Neuron (in vitro differentiated cells): ENCODE data around the gene CORO2B.

Experiments used
- H2AFZ ChIP-seq: one replicate; pipeline ENCODE4 v1.6.1; 2013; ENCODE audit warnings: low read depth, mild to moderate bottlenecking, inconsistent platforms, low read length, moderate library complexity
- H3K27me3 ChIP-seq: one replicate; pipeline ENCODE4 v1.6.1; 2013; ENCODE audit warnings: low read length; ENCODE audit not compliant: insufficient read depth
- H3K36me3 ChIP-seq: one replicate; pipeline ENCODE4 v1.6.1; 2013; ENCODE audit warnings: low read length; ENCODE audit not compliant: insufficient read depth
- H3K4me1 ChIP-seq: one replicate; pipeline ENCODE4 v1.6.1; 2013; ENCODE audit warnings: low read length; ENCODE audit not compliant: insufficient read depth
- H3K4me3 ChIP-seq: 2 replicates; pipeline ENCODE4 v1.5.1; 2013; ENCODE audit warnings: mild to moderate bottlenecking, low read length, moderate library complexity
- H3K9me3 ChIP-seq: one replicate; pipeline ENCODE4 v1.6.1; 2013; ENCODE audit warnings: low read length

CORO2B gene

GRCh38 chr15:68558318-68559305 lies 20.2 kb upstream of the CORO2B start:
- H2AFZ ChIP-seq, result peak overlapping the region; percentile 57
- no peaks in the 10 kb centered on the region for H3K36me3 ChIP-seq
- peaks cover 9% of the 10 kb centered on the region for H3K27me3 ChIP-seq
- H3K9me3 ChIP-seq, result no peaks in the 10 kb centered on the region
- H3K4me1 ChIP-seq, result peaks cover 6% of the 10 kb centered on the region
- H3K4me3 ChIP-seq, result no peak overlapping the region

GRCh38 chr15:68559345-68560310 lies 19.2 kb upstream of the CORO2B start:
- no peaks in the 10 kb centered on the region for H3K36me3 ChIP-seq
- peak overlapping the region; percentile 47 for H3K4me3 ChIP-seq
- H2AFZ ChIP-seq, result peak overlapping the region; percentile 57
- H3K9me3 ChIP-seq, result no peaks in the 10 kb centered on the region
- H3K4me1 ChIP-seq, result peaks cover 6% of the 10 kb centered on the region
- H3K27me3 ChIP-seq, result peaks cover 9% of the 10 kb centered on the region

GRCh38 chr15:68560501-68561113 lies 18.2 kb upstream of the CORO2B start:
- Histone ChIP-seq H3K36me3 (no peaks in the 10 kb centered on the region), H3K27me3 (peaks cover 9% of the 10 kb centered on the region), H3K9me3 (no peaks in the 10 kb centered on the region), H3K4me1 (peaks cover 6% of the 10 kb centered on the region), H3K4me3 (no peak overlapping the region), H2AFZ (no peak overlapping the region)

- no peak overlapping the region for H3K4me3 ChIP-seq
- peaks cover 8% of the 10 kb centered on the region for H3K27me3 ChIP-seq
- no peaks in the 10 kb centered on the region for H3K36me3 ChIP-seq
- no peaks in the 10 kb centered on the region for H3K9me3 ChIP-seq
- no peak overlapping the region for H2AFZ ChIP-seq
- peaks cover 6% of the 10 kb centered on the region for H3K4me1 ChIP-seq
Measured at GRCh38 chr15:68561171-68561900, 17.5 kb upstream of the CORO2B start.

GRCh38 chr15:68561901-68562300 lies 16.9 kb upstream of the CORO2B start:
- H3K36me3 ChIP-seq, result no peaks in the 10 kb centered on the region
- no peak overlapping the region for H2AFZ ChIP-seq
- H3K4me3 ChIP-seq, result no peak overlapping the region
- no peaks in the 10 kb centered on the region for H3K9me3 ChIP-seq
- H3K27me3 ChIP-seq, result peaks cover 3% of the 10 kb centered on the region
- peaks cover 6% of the 10 kb centered on the region for H3K4me1 ChIP-seq

GRCh38 chr15:68564173-68564572 lies 14.6 kb upstream of the CORO2B start:
- H3K36me3 ChIP-seq, result no peaks in the 10 kb centered on the region
- H2AFZ ChIP-seq, result no peak overlapping the region
- no peak overlapping the region for H3K4me3 ChIP-seq
- H3K4me1 ChIP-seq, result peaks cover 6% of the 10 kb centered on the region
- H3K27me3 ChIP-seq, result no peaks in the 10 kb centered on the region
- H3K9me3 ChIP-seq, result no peaks in the 10 kb centered on the region

- Histone ChIP-seq H3K4me3 (no peak overlapping the region), H3K27me3 (no peaks in the 10 kb centered on the region), H3K36me3 (no peaks in the 10 kb centered on the region), H2AFZ (no peak overlapping the region), H3K9me3 (no peaks in the 10 kb centered on the region), H3K4me1 (peaks cover 3% of the 10 kb centered on the region)
Measured at GRCh38 chr15:68565234-68565633, 13.6 kb upstream of the CORO2B start.

GRCh38 chr15:68565726-68566125 lies 13.1 kb upstream of the CORO2B start:
- no peaks in the 10 kb centered on the region for H3K36me3 ChIP-seq

GRCh38 chr15:68566377-68566954 lies 12.3 kb upstream of the CORO2B start:
- no peak overlapping the region for H3K4me3 ChIP-seq
- no peaks in the 10 kb centered on the region for H3K27me3 ChIP-seq
- H3K36me3 ChIP-seq, result no peaks in the 10 kb centered on the region
- H2AFZ ChIP-seq, result no peak overlapping the region
- peaks cover 7% of the 10 kb centered on the region for H3K4me1 ChIP-seq
- H3K9me3 ChIP-seq, result no peaks in the 10 kb centered on the region

More at GRCh38 chr15:68565726-68566125, 13.1 kb upstream of the CORO2B start:
- no peaks in the 10 kb centered on the region for H3K9me3 ChIP-seq
- H3K4me3 ChIP-seq, result no peak overlapping the region
- no peak overlapping the region for H2AFZ ChIP-seq
- H3K4me1 ChIP-seq, result peaks cover 3% of the 10 kb centered on the region
- no peaks in the 10 kb centered on the region for H3K27me3 ChIP-seq

- no peak overlapping the region for H3K4me3 ChIP-seq
- H3K4me1 ChIP-seq, result peaks cover 13% of the 10 kb centered on the region
- H2AFZ ChIP-seq, result no peak overlapping the region
- no peaks in the 10 kb centered on the region for H3K9me3 ChIP-seq
- H3K27me3 ChIP-seq, result no peaks in the 10 kb centered on the region
- H3K36me3 ChIP-seq, result no peaks in the 10 kb centered on the region
Measured at GRCh38 chr15:68567345-68567744, 11.4 kb upstream of the CORO2B start.

- no peaks in the 10 kb centered on the region for H3K9me3 ChIP-seq
- H2AFZ ChIP-seq, result no peak overlapping the region
- H3K36me3 ChIP-seq, result no peaks in the 10 kb centered on the region
- H3K4me1 ChIP-seq, result peaks cover 26% of the 10 kb centered on the region
- no peak overlapping the region for H3K4me3 ChIP-seq
- H3K27me3 ChIP-seq, result peaks cover 4% of the 10 kb centered on the region
Measured at GRCh38 chr15:68570974-68571373, 7.8 kb upstream of the CORO2B start.

- Histone ChIP-seq H3K4me3 (no peak overlapping the region), H3K4me1 (peaks cover 26% of the 10 kb centered on the region), H3K27me3 (peaks cover 4% of the 10 kb centered on the region), H3K9me3 (no peaks in the 10 kb centered on the region), H2AFZ (no peak overlapping the region), H3K36me3 (no peaks in the 10 kb centered on the region)
Measured at GRCh38 chr15:68571582-68571981, 7.2 kb upstream of the CORO2B start.
